GM13976 (cell line): ENCODE measurements around the gene EOGT.

ENCODE experiments used
- DNase-seq: peaks from one replicate; pipeline ENCODE4 v3.0.0; 2012; ENCODE audit warnings: low spot score
- CTCF ChIP-seq: IDR thresholded peaks from 2 replicates; pipeline ENCODE4 v1.5.1; 2012; ENCODE audit warnings: borderline replicate concordance, mild to moderate bottlenecking; ENCODE audit not compliant: insufficient read depth; ENCODE audit errors: extremely low read depth, missing control alignments, control extremely low read depth
- in situ Hi-C: fragments of 300-500 bp; cut with MboI; formaldehyde crosslinking; loops from one replicate; pipeline ENCODE4 v1.12.0; 2022; ENCODE audit warnings: low sequenced_read_pairs, mixed read lengths, inconsistent platforms; ENCODE audit not compliant: unreplicated experiment

Gene EOGT

GRCh38 chr3:69011096-69011730 lies 2.3 kb downstream of the EOGT start:
- in situ Hi-C loops = no loop called here
- DNase-seq = no peak
- no peak for TF ChIP-seq CTCF

- TF ChIP-seq CTCF = no peak
- no peak for DNase-seq
- in situ Hi-C loops = no loop called here
Observed at GRCh38 chr3:69009559-69010410, 3.7 kb downstream of the EOGT start.

GRCh38 chr3:69008980-69009379 lies 4.5 kb downstream of the EOGT start:
- no peak for TF ChIP-seq CTCF
- no peak for DNase-seq
- in situ Hi-C loops = no loop called here

- DNase-seq = no peak
- in situ Hi-C loops = no loop called here
- TF ChIP-seq CTCF = no peak
Observed at GRCh38 chr3:69005791-69006482, 7.5 kb downstream of the EOGT start.

- no peak for DNase-seq
- TF ChIP-seq CTCF = no peak
- in situ Hi-C loops = no loop called here
Observed at GRCh38 chr3:69005071-69005790, 8.3 kb downstream of the EOGT start.

- in situ Hi-C loops = no loop called here
- TF ChIP-seq CTCF = no peak
- no peak for DNase-seq
Observed at GRCh38 chr3:69004138-69004537, 9.3 kb downstream of the EOGT start.
